Suprapubic skin (tissue), 4 donors: ENCODE results near the gene CFAP92. TPM values are rescaled to one million over a fixed set of nuclear protein-coding genes. Genes with fewer than 3 reads are reported as not detected.

Experiments used
- DNase-seq, 2 donors: peaks; one replicate each; pipeline ENCODE4 v3.0.0-alpha.2; 2019; ENCODE audit warnings: low spot score in 2 of 2
- H3K27ac ChIP-seq: fragments of 200-600 bp; sonication (generic); one replicate; pipeline ENCODE4 v1.5.1; 2019
- H3K27me3 ChIP-seq: fragments of 200-600 bp; sonication (generic); one replicate; pipeline ENCODE4 v1.5.1; 2019
- H3K36me3 ChIP-seq: fragments of 200-600 bp; sonication (generic); one replicate; pipeline ENCODE4 v1.5.1; 2019
- H3K4me1 ChIP-seq: fragments of 200-600 bp; sonication (generic); one replicate; pipeline ENCODE4 v1.5.1; 2019
- H3K4me3 ChIP-seq: fragments of 200-600 bp; sonication (generic); one replicate; pipeline ENCODE4 v1.5.1; 2019; ENCODE audit warnings: mild to moderate bottlenecking
- H3K9me3 ChIP-seq: fragments of 200-600 bp; sonication (generic); one replicate; pipeline ENCODE4 v1.5.1; 2019
- CTCF ChIP-seq, 2 donors: fragments of 200-600 bp in 1 of 2; fragments of 450-650 bp in 1 of 2; sonication (generic) in 1 of 2; IDR thresholded peaks; one replicate each; pipeline ENCODE4 v1.5.1; 2016 to 2019; ENCODE audit warnings: antibody characterized with exemption in 2 of 2, mild to moderate bottlenecking in 1 of 2, moderate library complexity in 1 of 2
- EP300 ChIP-seq: sonication (generic); formaldehyde crosslinking; IDR thresholded peaks from one replicate; pipeline ENCODE4 v1.6.1; 2017; ENCODE audit warnings: antibody characterized with exemption
- POLR2A ChIP-seq, 2 donors: fragments of 450-650 bp; IDR thresholded peaks; one replicate each; pipeline ENCODE4 v1.6.1; 2017; ENCODE audit warnings: antibody characterized with exemption in 2 of 2, mild to moderate bottlenecking in 2 of 2, moderate library complexity in 2 of 2
- POLR2AphosphoS5 ChIP-seq, 3 donors: sonication (generic); formaldehyde crosslinking; IDR thresholded peaks; one replicate each; pipeline ENCODE4 v1.6.1; 2017; ENCODE audit warnings: antibody characterized with exemption in 3 of 3
- WGBS: methylation state at CpG from one replicate; pipeline ENCODE4 v1.1.5; 2018; 5-methylcytosine and 5-hydroxymethylcytosine counted together
- total RNA-seq, 4 donors: library from RNA; depleted of rRNA; stranded (reverse); fragments of >200 nt; gene quantifications; one replicate each; pipeline ENCODE4 v1.1.0, GENCODE V29; 2016

Gene CFAP92
- total RNA-seq, 4 donors from 2014 or later, result 0.11 to 1.7 (median 0.87) TPM

- H3K9me3 ChIP-seq, result no peaks in the 10 kb centered on the region
- WGBS, result 78% methylated on average over 13 of the region's 14 CpGs
- no peak for DNase-seq
- TF ChIP-seq CTCF (IDR thresholded peaks at IDR 0.05), result no peak
- TF ChIP-seq POLR2AphosphoS5 (IDR thresholded peaks at IDR 0.05), result peak in 1 of 3 donors; percentile 21
- no peaks in the 10 kb centered on the region for H3K27me3 ChIP-seq
- H3K27ac ChIP-seq, result peak overlapping the region; percentile 2
- no peak overlapping the region for H3K4me3 ChIP-seq
- no peaks in the 10 kb centered on the region for H3K36me3 ChIP-seq
- peaks cover 5% of the 10 kb centered on the region for H3K4me1 ChIP-seq
Observed at GRCh38 chr3:129016720-129017483, 23.0 kb upstream of the CFAP92 start.

- no peak for TF ChIP-seq POLR2A (IDR thresholded peaks at IDR 0.05)
- Histone ChIP-seq H3K27ac (peak overlapping the region; percentile 2), H3K4me1 (peaks cover 5% of the 10 kb centered on the region), H3K9me3 (no peaks in the 10 kb centered on the region), H3K36me3 (no peaks in the 10 kb centered on the region), H3K4me3 (no peak overlapping the region), H3K27me3 (no peaks in the 10 kb centered on the region)
- WGBS, result no CpG with 5 or more reads among the region's 6 CpGs
- DNase-seq, result no peak
Observed at GRCh38 chr3:129016356-129016719, 22.5 kb upstream of the CFAP92 start.

- H3K27me3 ChIP-seq, result no peaks in the 10 kb centered on the region
- no peak for DNase-seq
- H3K4me1 ChIP-seq, result peaks cover 5% of the 10 kb centered on the region
- no peaks in the 10 kb centered on the region for H3K36me3 ChIP-seq
- 66% methylated on average over 19 of the region's 19 CpGs for WGBS
- H3K9me3 ChIP-seq, result no peaks in the 10 kb centered on the region
- TF ChIP-seq POLR2AphosphoS5 (IDR thresholded peaks at IDR 0.05) (no peak), POLR2A (IDR thresholded peaks at IDR 0.05) (no peak), EP300 (no peak), CTCF (IDR thresholded peaks at IDR 0.05) (no peak)
- no peak overlapping the region for H3K4me3 ChIP-seq
- H3K27ac ChIP-seq, result no peak overlapping the region
Observed at GRCh38 chr3:129015388-129016105, 21.7 kb upstream of the CFAP92 start.

GRCh38 chr3:129014793-129015345 is 21.0 kb upstream of the CFAP92 start:
- Histone ChIP-seq H3K27ac (no peak overlapping the region), H3K36me3 (no peaks in the 10 kb centered on the region), H3K9me3 (no peaks in the 10 kb centered on the region), H3K4me3 (no peak overlapping the region), H3K27me3 (no peaks in the 10 kb centered on the region), H3K4me1 (peaks cover 5% of the 10 kb centered on the region)
- WGBS, result 89% methylated on average over 8 of the region's 9 CpGs
- TF ChIP-seq POLR2A (IDR thresholded peaks at IDR 0.05), result no peak
- no peak for TF ChIP-seq EP300
- TF ChIP-seq POLR2AphosphoS5 (IDR thresholded peaks at IDR 0.05), result no peak
- no peak for TF ChIP-seq CTCF (IDR thresholded peaks at IDR 0.05)
- no peak for DNase-seq

GRCh38 chr3:129014148-129014547 is 20.3 kb upstream of the CFAP92 start:
- H3K4me1 ChIP-seq, result peaks cover 5% of the 10 kb centered on the region
- DNase-seq, result no peak
- H3K27me3 ChIP-seq, result no peaks in the 10 kb centered on the region
- no peak overlapping the region for H3K4me3 ChIP-seq
- no peak overlapping the region for H3K27ac ChIP-seq
- H3K9me3 ChIP-seq, result no peaks in the 10 kb centered on the region
- H3K36me3 ChIP-seq, result no peaks in the 10 kb centered on the region
- TF ChIP-seq POLR2AphosphoS5 (IDR thresholded peaks at IDR 0.05) (no peak), CTCF (IDR thresholded peaks at IDR 0.05) (no peak), EP300 (no peak)
- WGBS, result 86% methylated on average over 13 of the region's 13 CpGs
